AG20443 (cell line): ENCODE data around the gene NOTUM.

Experiments
- DNase-seq: peaks from one replicate; pipeline ENCODE4 v3.0.0; 2012; ENCODE audit warnings: low spot score, mixed read lengths

The NOTUM gene

GRCh38 chr17:81977211-81977808, 16.3 kb upstream of the NOTUM start, which contains the start of gene ASPSCR1:
TSS of gene ASPSCR1 (plus strand) at chr17:81977629. CDS start at chr17:81977647, 18 bp downstream.
- peak; percentile 98 for DNase-seq

GRCh38 chr17:81976332-81977210, 15.6 kb upstream of the NOTUM start:
- no peak for DNase-seq

- no peak for DNase-seq
These were observed 12.4 kb upstream of the NOTUM start for GRCh38 chr17:81973432-81973831.

GRCh38 chr17:81968850-81969812, 8.1 kb upstream of the NOTUM start:
- DNase-seq = no peak

- DNase-seq = no peak
These were observed 7.4 kb upstream of the NOTUM start for GRCh38 chr17:81968396-81968745.

- DNase-seq = peak; percentile 84
These were observed 6.8 kb upstream of the NOTUM start for GRCh38 chr17:81967533-81968395.

GRCh38 chr17:81967244-81967532, 6.2 kb upstream of the NOTUM start:
- no peak for DNase-seq

GRCh38 chr17:81966343-81967243, 5.6 kb upstream of the NOTUM start:
- no peak for DNase-seq

- DNase-seq = no peak
These were observed 3.3 kb upstream of the NOTUM start for GRCh38 chr17:81964081-81964849.

GRCh38 chr17:81962499-81963441, 1.8 kb upstream of the NOTUM start:
- no peak for DNase-seq

- DNase-seq = no peak
These were observed 823 bp upstream of the NOTUM start for GRCh38 chr17:81961521-81962498.

- DNase-seq = no peak
These were observed 643 bp downstream of the NOTUM start for GRCh38 chr17:81960130-81960958.

GRCh38 chr17:81959362-81960129, 1.4 kb downstream of the NOTUM start:
- DNase-seq = peak; percentile 90

- DNase-seq = no peak
These were observed 2.2 kb downstream of the NOTUM start for GRCh38 chr17:81958633-81959342.
